Activated CD4-positive, alpha-beta T cell treated with anti-CD3 and anti-CD28 coated beads, Interleukin-2, amount 10 ng/mL, durations not matched to agents 24 days and 14 days (primary cell): ENCODE data around the gene CABLES1. TPM values are rescaled to one million over a fixed set of nuclear protein-coding genes. Genes with fewer than 3 reads are reported as not detected.
"Not testable (repeated sequence)": the region's sequence is repeated elsewhere in the genome, so short reads cannot be mapped to it uniquely, and the experiment has no call there.

Experiments used
- DNase-seq: peaks from one replicate; pipeline ENCODE4 v3.0.0; 2022
- H3K27ac Mint-ChIP-seq: one replicate; pipeline ENCODE4 v1.8.0; 2022; ENCODE audit warnings: mild to moderate bottlenecking, mixed read lengths
- H3K27me3 Mint-ChIP-seq: one replicate; pipeline ENCODE4 v1.8.0; 2022; ENCODE audit warnings: mixed read lengths
- H3K36me3 Mint-ChIP-seq: one replicate; pipeline ENCODE4 v1.8.0; 2022; ENCODE audit warnings: low read depth, mild to moderate bottlenecking, mixed read lengths
- H3K4me1 Mint-ChIP-seq: one replicate; pipeline ENCODE4 v1.8.0; 2021; ENCODE audit warnings: mixed read lengths
- H3K4me3 Mint-ChIP-seq: one replicate; pipeline ENCODE4 v1.8.0; 2022; ENCODE audit warnings: mild to moderate bottlenecking, moderate library complexity, mixed read lengths
- H3K9me3 Mint-ChIP-seq: one replicate; pipeline ENCODE4 v1.8.0; 2021; ENCODE audit warnings: mixed read lengths
- intact Hi-C: fragments of 100-400 bp; cut with micrococcal nuclease; formaldehyde crosslinking; loops from one replicate; pipeline ENCODE4 v1.15.1; 2023
- total RNA-seq: library from RNA; stranded (reverse); gene quantifications from 2 replicates; pipeline ENCODE4 v1.2.3, GENCODE V29; 2022

Gene CABLES1
- total RNA-seq, 1 donor from 2014 or later: 6.4 TPM

DNA sequence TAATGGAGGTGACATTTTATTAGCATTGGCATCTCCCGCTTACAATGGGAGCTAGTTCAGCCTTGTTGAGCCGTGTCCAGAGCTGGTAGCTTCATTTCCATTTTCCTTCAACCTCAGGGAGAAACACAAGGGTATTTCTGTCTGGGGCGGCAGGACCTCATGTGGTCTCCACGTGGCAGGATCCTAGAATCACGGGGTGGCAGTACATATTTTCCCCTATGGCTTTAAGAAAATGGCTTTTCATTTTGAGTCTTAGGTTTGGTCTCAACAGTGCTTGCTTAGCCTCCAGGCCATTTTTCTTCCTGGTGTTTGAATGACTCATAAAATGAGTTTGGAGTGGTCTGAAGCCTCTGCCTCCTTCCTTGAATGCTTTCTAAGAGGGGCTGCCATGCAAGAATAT, 20.3 kb downstream of the CABLES1 start:
- Mint-ChIP-seq H3K36me3 (no peaks in the 10 kb centered on the region), H3K27me3 (peaks cover 3% of the 10 kb centered on the region), H3K27ac (no peak overlapping the region), H3K4me1 (no peaks in the 10 kb centered on the region), H3K9me3 (no peaks in the 10 kb centered on the region), H3K4me3 (no peak overlapping the region)
- intact Hi-C loops: no loop called here
- no peak for DNase-seq

DNA sequence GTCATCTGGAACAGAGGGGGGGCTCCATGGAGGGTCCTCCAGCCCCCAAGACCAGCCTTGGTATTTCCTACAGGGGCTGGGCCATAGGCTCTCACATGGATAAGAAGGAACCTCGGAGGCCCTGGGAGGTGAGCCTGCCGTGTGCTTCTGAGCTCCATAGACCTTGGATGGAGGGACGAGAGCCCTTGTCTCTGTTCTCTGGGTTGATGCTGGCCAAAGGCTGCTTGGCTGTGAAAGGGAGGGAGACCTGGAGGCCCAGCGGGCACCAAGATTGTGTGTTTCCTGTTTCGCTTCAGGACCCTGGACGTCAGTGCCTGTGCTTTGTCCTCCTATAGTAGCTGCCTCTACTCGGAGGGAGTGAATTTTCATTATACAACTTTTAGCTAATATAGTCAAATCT, 20.8 kb downstream of the CABLES1 start:
- Mint-ChIP-seq H3K27ac (no peak overlapping the region), H3K36me3 (no peaks in the 10 kb centered on the region), H3K27me3 (peaks cover 3% of the 10 kb centered on the region), H3K4me1 (no peaks in the 10 kb centered on the region), H3K9me3 (no peaks in the 10 kb centered on the region), H3K4me3 (no peak overlapping the region)
- DNase-seq: no peak
- intact Hi-C loops: no loop called here

DNA sequence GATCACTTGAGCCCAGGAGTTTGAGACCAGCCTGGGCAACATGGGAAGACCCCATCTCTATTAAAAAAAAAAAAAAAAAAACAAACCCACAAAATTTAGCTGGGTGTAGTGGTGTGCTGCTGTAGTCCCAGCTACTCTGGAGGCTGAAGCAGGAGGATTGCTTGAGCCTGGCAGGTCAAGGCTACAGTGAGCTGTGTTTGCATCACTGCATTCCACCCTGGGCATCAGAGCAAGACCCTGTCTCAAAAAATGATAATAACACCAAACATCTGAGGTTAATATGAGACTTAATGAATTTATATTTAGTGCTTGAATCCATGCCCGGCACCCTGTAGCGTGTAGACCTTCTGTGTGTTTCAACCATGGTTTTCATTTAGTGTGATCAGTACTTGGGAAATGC, 22.8 kb downstream of the CABLES1 start:
- DNase-seq: no peak
- Mint-ChIP-seq H3K4me1 (peaks cover 4% of the 10 kb centered on the region), H3K36me3 (no peaks in the 10 kb centered on the region), H3K9me3 (no peaks in the 10 kb centered on the region), H3K27ac (no peak overlapping the region), H3K4me3 (no peak overlapping the region), H3K27me3 (peaks cover 6% of the 10 kb centered on the region)
- intact Hi-C loops: no loop called here

DNA sequence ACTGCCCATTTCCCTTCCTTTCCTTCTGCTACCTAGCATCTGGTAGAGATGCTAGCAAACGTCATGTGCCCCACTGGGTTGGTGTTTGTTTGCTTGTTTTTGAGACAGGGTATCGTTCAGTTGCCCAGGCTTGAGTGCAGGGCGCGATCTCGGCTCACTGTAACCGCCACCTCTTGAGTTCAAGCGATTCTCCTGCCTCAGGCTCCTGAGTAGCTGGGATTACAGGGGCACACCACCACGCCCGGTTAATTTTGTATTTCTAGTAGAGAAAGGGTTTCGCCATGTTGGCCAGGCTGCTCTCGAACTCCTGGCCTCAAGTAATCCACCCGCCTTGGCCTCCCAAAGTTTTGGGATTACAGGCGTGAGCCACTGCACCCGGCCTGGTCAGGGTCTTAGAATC, 23.6 kb downstream of the CABLES1 start:
- H3K9me3 Mint-ChIP-seq, H3K4me3 Mint-ChIP-seq, H3K27ac Mint-ChIP-seq, H3K36me3 Mint-ChIP-seq, intact Hi-C loops, H3K4me1 Mint-ChIP-seq, DNase-seq: not testable (repeated sequence)
- peaks cover 10% of the 10 kb centered on the region for H3K27me3 Mint-ChIP-seq

DNA sequence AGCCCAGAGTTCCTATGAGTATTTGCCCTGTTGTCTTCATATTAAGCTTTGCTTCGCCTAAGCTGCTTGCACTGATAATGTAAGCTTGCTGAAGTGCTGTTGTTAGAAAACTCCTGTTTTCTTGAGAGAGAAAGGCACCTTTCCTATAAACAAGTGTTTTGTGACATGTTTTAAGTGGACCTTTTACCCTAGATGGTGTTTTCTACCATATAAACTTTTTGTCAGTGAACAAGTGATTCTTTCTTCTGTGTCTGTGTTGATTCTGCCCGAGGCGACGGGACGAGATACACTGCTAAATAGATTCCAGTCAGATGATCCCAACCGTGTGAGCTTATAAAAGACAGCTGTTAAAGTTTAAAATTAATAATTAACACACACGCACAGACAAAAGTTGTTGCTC, 24.1 kb downstream of the CABLES1 start:
- no peak overlapping the region for H3K27ac Mint-ChIP-seq
- H3K4me3 Mint-ChIP-seq: no peak overlapping the region
- intact Hi-C loops: no loop called here
- H3K4me1 Mint-ChIP-seq: peaks cover 9% of the 10 kb centered on the region
- peaks cover 10% of the 10 kb centered on the region for H3K27me3 Mint-ChIP-seq
- DNase-seq: no peak
- H3K36me3 Mint-ChIP-seq: no peaks in the 10 kb centered on the region
- no peaks in the 10 kb centered on the region for H3K9me3 Mint-ChIP-seq

DNA sequence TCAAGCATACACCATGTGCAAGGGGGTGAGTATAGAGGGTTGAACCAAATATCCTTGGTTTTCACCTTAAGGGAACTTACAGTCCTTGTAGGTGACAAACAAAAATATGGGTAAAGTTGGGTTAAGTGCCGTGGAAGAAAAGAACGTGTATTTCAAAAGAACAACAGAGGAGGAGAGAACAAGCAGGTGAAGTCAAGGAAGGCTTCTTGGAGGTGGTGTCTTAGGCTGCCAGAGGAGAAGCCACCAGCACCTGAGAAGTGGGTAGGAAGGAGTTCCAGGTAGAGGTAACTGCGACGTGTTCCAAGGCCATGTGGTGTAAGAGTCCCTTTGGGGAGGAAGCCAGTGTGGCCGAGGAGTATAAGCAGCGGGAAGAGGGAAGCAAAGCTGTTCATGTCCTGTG, 27.2 kb downstream of the CABLES1 start:
- Mint-ChIP-seq H3K27ac (no peak overlapping the region), H3K4me3 (no peak overlapping the region), H3K9me3 (no peaks in the 10 kb centered on the region), H3K27me3 (peaks cover 7% of the 10 kb centered on the region), H3K36me3 (no peaks in the 10 kb centered on the region), H3K4me1 (peaks cover 9% of the 10 kb centered on the region)
- DNase-seq: no peak
- intact Hi-C loops: no loop called here

DNA sequence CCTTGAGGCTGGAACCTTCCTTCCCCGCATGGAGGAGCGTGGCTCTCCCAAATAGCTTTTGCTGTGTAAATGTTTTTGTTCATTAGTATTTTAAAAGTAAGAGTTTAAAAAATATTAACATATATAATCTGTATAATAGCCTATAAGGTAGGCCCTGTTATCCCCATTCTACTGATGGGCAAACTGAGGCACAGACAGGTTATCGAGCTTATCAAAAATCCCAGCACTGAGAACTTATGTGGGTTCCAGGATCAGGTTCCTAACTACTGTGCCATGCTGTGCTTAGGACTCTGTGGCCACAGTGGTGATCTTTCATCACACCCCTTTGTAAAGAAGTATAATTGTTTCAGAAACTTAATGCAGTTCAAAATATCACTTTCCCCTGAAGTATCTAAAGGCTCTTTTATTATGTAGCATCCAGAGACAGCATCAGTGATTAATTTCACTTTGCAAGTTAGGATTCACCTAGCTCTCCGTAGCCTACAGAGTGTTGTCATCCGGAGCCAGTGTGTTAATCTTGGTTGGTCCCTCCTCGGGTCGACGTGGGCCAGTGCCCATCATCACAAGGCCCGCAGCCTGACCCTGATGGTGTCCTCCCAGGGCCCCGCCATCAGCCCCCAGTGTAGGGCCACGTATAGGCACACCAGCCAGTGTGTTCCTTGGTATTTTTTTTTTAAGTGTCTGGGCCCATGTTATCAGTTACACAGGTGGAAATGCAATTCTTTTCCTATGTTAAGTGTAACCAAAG, 28.7 kb downstream of the CABLES1 start:
- intact Hi-C loops: no loop called here
- H3K27ac Mint-ChIP-seq: no peak overlapping the region
- H3K9me3 Mint-ChIP-seq: no peaks in the 10 kb centered on the region
- H3K4me1 Mint-ChIP-seq: peaks cover 9% of the 10 kb centered on the region
- DNase-seq: no peak
- peaks cover 7% of the 10 kb centered on the region for H3K27me3 Mint-ChIP-seq
- no peaks in the 10 kb centered on the region for H3K36me3 Mint-ChIP-seq
- no peak overlapping the region for H3K4me3 Mint-ChIP-seq

DNA sequence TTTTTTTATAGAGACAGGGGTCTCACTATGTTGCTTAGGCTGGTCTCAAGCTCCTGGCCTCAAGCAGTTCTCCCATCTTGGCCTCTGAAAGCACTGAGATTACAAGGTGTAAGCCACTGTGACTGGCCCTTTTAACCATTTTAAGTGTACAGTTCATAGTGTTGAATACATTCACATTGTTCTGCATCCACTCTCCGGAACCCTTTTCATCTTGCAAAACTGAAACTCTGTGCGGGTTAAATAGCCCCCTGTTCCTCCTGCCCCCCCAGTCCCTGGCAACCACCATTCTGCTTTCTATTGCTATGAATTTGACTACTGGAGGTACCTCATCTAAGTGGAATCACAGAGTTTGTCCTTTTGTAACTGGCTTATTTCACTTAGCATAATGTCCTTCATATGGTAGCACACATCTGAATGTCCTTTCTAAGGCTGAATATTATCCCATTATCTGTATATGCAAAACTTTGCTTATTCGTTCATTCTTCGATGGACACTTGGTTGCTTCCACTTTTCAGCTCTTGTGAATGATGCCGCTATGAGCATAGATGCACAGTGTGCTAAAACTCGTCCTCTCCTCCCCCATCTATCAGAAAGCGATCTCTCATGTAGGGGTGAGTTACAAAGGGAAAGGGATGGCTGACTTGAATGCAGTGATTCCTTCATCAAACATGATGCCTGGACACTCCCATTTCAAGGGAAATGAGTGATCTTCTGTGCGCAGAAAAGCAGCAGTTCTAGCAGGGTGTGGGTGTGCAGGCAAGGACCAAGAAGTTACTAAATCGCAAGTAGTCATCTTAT, 30.2 kb downstream of the CABLES1 start:
- Mint-ChIP-seq H3K4me1 (peaks cover 9% of the 10 kb centered on the region), H3K27me3 (peaks cover 7% of the 10 kb centered on the region), H3K4me3 (no peak overlapping the region), H3K9me3 (no peaks in the 10 kb centered on the region), H3K36me3 (no peaks in the 10 kb centered on the region), H3K27ac (no peak overlapping the region)
- intact Hi-C loops: no loop called here
- no peak for DNase-seq

DNA sequence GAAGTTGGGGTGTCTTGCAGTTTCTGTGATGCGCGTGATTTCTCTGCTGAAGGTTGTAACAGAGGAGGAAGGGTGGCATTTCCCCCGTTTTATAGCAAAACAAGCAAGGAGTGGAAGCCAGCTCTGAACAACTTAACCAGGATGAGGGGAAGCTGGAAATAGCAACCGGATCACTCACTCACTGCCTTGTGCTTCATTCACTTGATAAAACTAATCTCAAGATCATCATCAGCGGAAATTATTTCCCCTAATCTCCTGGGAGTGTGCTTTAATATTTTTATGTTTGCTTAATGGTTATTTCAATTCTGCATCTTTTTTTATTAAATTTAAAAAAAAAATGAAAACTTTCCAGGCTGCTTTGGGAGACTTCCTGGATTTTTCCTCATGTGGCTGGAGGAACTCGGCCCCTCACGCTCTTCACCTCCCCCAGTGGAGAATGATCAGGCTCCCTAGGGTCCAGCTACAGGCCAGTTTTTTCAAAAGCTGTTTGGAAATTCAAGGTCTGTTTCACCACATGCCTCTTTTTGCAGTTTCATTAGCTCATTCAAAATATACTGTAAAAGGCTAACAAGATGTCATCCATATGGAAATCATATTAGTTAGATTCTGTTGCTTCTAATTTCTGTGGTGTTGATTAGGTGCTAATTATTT, 31.7 kb downstream of the CABLES1 start:
- intact Hi-C loops: no loop called here
- H3K4me1 Mint-ChIP-seq: peaks cover 9% of the 10 kb centered on the region
- no peaks in the 10 kb centered on the region for H3K36me3 Mint-ChIP-seq
- H3K27me3 Mint-ChIP-seq: peaks cover 7% of the 10 kb centered on the region
- H3K9me3 Mint-ChIP-seq: no peaks in the 10 kb centered on the region
- no peak overlapping the region for H3K27ac Mint-ChIP-seq
- no peak overlapping the region for H3K4me3 Mint-ChIP-seq
- no peak for DNase-seq

DNA sequence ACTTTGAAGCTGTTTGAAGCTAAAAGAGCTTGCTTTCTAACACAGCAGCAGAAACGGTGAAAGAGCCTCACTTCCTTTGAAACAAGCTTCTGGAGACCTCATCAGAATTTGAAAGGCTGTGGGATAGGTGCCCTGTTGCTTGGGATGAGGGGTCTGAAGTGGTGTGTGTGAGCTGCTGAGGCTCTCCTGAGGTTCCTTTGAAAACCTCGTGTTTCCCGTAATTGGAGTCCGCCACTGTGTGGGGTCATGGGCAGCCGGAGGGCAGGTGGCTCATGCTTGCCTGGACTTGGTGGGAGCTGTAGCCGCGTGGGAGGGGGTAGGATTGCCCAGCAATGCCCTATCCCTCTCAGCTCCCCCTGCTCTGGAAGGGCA, 34.4 kb downstream of the CABLES1 start:
- no peak for DNase-seq
- H3K4me3 Mint-ChIP-seq: no peak overlapping the region
- intact Hi-C loops: no loop called here
- H3K9me3 Mint-ChIP-seq: no peaks in the 10 kb centered on the region
- no peaks in the 10 kb centered on the region for H3K36me3 Mint-ChIP-seq
- H3K4me1 Mint-ChIP-seq: no peaks in the 10 kb centered on the region
- peaks cover 8% of the 10 kb centered on the region for H3K27me3 Mint-ChIP-seq
- no peak overlapping the region for H3K27ac Mint-ChIP-seq

DNA sequence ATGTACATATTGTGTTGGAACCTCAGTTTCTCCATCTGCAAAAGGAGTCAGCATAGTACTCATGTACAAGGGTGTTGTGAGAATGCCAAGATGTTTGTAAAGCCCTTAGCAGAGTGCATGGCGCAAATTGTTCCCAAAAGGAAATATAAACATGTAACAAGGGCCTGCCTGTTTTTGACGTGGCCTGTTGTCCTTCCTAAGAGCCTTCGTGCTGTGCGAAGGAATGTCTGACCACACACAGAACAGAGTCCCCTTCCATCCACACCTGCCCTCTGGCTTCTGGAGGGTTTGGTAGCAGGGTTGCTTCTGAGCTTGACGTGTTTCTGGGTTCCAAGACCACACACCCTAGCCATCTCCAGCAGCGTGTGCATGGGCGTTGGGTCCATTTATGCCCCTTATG, 34.9 kb downstream of the CABLES1 start:
- no peaks in the 10 kb centered on the region for H3K36me3 Mint-ChIP-seq
- DNase-seq: no peak
- H3K27ac Mint-ChIP-seq: no peak overlapping the region
- no peaks in the 10 kb centered on the region for H3K4me1 Mint-ChIP-seq
- no peak overlapping the region for H3K4me3 Mint-ChIP-seq
- H3K9me3 Mint-ChIP-seq: no peaks in the 10 kb centered on the region
- H3K27me3 Mint-ChIP-seq: peaks cover 8% of the 10 kb centered on the region
- intact Hi-C loops: no loop called here

DNA sequence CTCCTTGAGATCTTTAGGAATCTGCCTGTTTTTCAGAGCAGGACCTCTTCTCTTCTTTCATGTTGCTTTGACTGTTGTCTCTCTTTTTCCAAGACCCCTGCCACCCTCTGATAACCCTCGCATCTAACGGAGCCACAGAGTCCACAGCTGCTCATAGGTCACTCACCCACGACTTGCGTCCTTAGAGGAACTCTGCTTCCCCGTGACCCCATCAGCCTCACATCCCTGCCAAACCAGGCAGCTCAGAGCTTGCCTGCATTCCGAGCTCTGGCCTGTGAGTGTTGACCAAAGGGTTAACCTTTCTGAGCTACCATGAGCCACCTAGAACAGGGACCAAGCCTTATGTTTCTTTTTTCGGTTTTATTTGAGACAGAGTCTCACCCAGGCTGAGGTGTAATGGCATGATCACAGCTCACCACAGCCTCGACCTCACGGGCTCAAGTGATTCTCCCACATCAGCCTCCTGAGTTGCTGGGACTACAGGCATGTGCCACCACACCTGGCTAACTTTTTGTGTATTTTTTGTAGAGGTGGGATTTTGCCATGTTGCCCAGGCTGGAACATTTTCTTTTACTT, 36.4 kb downstream of the CABLES1 start:
- no peak overlapping the region for H3K4me3 Mint-ChIP-seq
- intact Hi-C loops: no loop called here
- no peaks in the 10 kb centered on the region for H3K36me3 Mint-ChIP-seq
- H3K4me1 Mint-ChIP-seq: no peaks in the 10 kb centered on the region
- H3K27me3 Mint-ChIP-seq: peaks cover 10% of the 10 kb centered on the region
- no peak for DNase-seq
- H3K9me3 Mint-ChIP-seq: no peaks in the 10 kb centered on the region
- no peak overlapping the region for H3K27ac Mint-ChIP-seq

DNA sequence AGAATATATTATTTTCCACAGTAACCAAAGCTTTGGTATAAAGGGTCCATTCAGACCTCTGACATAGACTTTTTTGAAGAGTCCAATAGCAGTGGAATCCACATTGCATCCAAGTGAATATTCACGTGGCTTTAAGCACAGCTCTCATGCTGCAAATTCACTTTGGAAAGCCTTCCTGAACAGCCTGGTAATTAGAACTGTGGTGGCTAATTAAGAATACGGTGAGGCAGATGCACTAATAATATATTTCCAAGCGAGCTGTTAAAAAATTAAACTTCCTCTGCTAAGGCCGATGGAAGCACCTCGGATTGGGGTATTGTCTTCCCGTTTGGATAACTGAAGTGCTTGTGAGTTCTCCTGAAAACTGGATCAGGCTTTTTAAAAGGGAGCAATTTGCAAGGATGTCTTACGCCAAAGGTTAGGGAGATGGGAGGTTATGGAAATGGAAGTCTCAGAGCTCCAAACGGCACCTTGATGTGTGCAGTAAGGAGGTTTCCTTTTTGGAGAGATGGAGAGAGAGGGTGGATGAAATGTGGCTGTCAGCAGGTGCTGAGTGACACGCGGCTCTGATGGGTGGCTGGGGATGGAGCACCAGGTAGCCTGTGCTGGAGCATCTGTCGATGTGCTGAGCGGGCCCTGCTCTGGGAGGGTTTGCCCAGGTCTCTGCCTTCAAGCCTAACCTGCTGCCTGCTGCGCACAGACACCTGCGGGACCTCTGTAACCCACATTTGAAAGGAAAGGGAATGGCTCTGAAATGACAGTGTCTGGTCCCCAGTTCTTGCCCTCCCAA, 37.5 kb downstream of the CABLES1 start:
- Mint-ChIP-seq H3K27ac (no peak overlapping the region), H3K4me3 (no peak overlapping the region)
- intact Hi-C loops: no loop called here

More for the DNA sequence above, 37.5 kb downstream of the CABLES1 start:
- Mint-ChIP-seq H3K4me1 (no peaks in the 10 kb centered on the region), H3K9me3 (no peaks in the 10 kb centered on the region), H3K36me3 (no peaks in the 10 kb centered on the region), H3K27me3 (peaks cover 12% of the 10 kb centered on the region)
- DNase-seq: no peak
